ENCODE measurements around the gene ERGIC3.

Gene ERGIC3

DNA sequence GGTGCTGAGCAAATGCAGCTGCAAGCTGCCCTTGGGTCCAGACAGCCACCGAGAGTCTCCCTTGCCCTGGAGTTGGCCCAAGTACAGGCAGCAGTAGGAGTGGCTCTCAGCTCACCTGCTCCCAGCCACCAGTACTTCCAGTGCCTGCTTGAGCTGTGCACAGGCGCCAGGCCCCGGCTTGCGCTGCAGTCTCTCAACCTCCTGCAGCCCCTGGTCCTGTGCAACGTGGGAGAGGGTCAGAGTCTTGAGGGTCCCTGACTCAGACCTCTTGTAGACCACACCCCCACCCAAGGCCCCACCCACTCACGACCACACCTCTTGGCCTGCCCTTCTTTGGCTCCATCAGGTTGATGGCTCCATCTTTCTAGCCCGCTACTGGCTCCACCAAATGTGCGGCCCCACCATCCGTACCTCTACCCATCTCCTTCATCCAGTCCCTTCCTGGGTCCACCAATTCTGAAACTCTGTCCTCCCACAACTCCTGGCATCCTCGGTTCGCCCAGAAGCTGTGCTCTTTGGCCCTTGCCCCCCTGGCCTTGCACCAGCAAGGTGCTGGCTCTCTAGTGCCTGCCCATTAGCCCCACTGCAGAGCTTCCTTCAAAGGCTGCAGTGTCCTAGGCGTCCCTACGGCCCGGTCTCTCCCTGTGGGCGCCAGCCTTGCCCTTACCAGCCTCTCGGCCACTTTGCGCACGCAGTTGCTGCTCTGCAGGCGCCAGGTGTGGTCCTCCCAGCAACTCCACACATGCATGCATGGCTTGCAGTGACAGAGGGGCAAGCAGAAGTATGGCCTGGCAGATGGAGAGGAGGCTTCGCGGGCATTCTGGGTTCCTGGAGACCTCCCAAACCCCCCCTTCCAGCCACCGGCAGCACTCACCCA is 57.3 kb downstream of the ERGIC3 start:
- no peak for DNase-seq (ENCODE audit: low read depth)

- no peak for DNase-seq (ENCODE audit: low read depth)
These were observed 57.9 kb downstream of the ERGIC3 start for GRCh38 chr20:35599776-35600120.

- DNase-seq (ENCODE audit: low read depth), result no peak
These were observed 58.5 kb downstream of the ERGIC3 start for GRCh38 chr20:35600176-35600992.

DNA sequence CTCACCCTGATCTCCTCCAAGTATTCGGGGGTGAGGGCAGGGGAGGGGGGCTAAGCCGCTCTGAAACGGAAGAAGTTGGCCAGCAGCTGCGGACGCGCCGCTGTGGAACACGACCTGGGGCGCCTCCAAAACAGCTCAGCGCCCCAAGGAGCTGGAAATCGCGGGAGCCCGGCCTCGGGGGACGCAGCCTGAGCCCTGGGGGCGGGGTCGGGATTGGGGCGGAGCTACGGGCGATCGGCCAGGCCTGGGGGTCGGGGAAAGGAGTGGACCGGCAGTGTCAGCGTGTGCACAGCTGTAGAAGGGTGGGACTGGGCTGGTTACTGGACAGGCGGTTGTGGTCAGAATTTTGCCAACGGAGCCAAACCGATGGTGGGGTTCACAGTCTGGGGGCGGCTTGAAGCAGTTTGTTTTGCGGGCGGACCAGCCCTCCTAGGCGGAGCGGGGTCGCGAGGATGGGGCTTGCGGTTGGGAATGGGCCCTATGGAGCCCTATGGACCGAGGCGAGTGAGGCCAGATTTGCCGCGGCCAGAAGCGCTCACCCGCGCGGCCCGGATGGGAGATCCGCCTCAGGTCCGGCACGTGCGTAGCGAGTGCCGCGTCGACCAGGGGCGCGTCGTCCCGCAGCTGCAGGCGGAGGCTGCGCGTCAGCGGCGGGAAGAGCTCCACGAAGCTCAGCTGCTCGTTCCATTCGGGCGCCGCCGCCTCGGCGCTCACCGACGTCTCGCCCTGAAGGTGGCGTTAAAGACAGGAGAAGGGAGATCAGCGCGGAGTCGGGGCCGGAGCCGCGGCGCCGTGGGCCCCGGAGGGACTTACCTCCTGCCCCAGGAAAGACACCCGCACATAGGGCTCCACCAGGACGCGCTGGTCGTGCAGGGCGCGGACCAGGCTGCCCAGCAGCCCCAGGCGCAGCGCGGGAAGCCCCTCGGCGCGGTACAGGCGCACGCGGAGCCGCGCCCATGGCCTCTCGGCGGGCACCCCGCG is 59.4 kb downstream of the ERGIC3 start:
- DNase-seq (ENCODE audit: low read depth), result no peak

DNA sequence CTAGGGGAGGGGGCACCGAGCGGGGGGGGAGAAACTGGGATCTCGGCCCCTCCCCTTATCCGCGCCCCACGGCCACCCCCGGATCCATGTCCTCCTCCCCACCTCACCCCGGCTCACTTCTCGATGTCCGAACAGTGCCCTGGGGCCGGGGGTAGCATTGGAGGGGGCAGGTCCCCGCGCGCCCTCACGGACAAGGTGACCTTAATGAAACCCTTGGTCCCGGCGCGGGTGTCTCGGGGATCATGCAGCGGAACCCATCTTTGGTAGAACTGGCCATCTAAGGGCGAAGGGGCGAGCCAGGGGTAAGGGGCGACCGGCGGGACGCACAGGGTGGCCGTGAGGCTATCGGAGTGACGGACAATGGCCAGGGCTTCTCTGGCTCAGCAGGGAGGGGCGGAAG is 60.1 kb downstream of the ERGIC3 start:
- DNase-seq (ENCODE audit: low read depth), result no peak

DNA sequence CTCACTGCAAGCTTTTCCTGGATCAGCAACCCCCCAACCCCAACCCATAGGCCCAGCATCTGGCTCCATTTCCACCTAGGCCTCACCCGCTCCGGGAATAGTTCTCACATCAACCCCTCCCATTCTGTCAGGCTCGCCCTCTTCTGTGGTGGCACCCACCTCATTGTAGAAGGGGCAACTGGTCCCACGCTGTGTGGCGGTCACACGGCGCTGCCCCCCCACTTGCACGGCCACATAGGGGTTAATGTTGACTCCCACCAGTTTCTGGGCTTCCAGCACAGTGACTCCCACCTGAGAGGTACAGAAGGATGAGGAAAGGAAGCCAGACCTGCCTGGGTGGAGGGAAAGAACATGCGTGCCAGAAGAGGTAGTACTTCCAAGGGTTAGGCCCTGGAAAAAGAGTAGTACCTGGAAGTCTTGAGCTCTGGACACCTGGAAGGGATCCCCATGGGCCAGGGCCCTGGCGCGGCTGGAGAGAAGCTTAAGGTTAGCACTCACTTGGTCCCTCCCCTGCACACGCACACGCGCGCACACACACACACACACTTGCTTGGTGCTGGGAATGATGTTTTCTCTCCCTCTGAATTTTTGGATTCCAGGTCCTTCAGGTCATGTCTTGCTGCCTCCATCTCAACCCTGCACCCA is 61.1 kb downstream of the ERGIC3 start:
- no peak for DNase-seq (ENCODE audit: low read depth)

GRCh38 chr20:35603695-35604448 is 62.0 kb downstream of the ERGIC3 start:
- DNase-seq (ENCODE audit: low read depth), result no peak

- DNase-seq (ENCODE audit: low read depth), result no peak
These were observed 62.5 kb downstream of the ERGIC3 start for GRCh38 chr20:35604449-35604747.

DNA sequence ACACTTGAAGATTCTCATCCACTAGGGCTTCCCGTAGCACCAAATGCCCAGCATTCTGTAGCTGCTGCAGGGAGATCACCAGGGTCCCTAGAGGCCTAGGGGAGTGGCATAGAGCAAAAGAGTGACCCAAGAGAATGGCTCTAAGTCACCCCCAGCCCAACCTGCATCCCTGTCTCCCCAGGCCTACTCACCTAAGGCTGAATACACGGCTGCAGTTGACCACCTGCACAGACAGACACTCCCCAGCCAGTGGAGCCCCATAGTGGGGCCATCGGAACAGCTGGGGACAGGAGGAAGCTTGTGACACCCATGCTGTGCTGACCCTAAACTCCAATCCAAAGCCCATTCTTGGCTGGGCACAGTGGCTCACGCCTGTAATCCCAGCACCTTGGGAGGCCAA is 64.2 kb downstream of the ERGIC3 start:
- no peak for DNase-seq (ENCODE audit: low read depth)

Data from GM04503 (cell line).